ENCODE measurements around the gene CSNK2A1.
"Not testable (repeated sequence)": the region's sequence is repeated elsewhere in the genome, so short reads cannot be mapped to it uniquely, and the experiment has no call there.

The CSNK2A1 gene

GRCh38 chr20:533526-533925 is 10.1 kb downstream of the CSNK2A1 start:
- peaks cover 34% of the 10 kb centered on the region for H3K4me1 Mint-ChIP-seq
- no peaks in the 10 kb centered on the region for H3K27me3 Mint-ChIP-seq
- CTCF ChIA-PET = no interaction called here
- H3K36me3 Mint-ChIP-seq = peaks cover 44% of the 10 kb centered on the region
- no peak for DNase-seq
- H3K9me3 Mint-ChIP-seq = peaks cover 2% of the 10 kb centered on the region
- no peak overlapping the region for H3K4me3 Mint-ChIP-seq
- no peak overlapping the region for H3K27ac Mint-ChIP-seq

- Mint-ChIP-seq H3K27ac (no peak overlapping the region), H3K4me3 (no peak overlapping the region), H3K36me3 (peaks cover 48% of the 10 kb centered on the region), H3K4me1 (peaks cover 26% of the 10 kb centered on the region), H3K27me3 (no peaks in the 10 kb centered on the region), H3K9me3 (peaks cover 9% of the 10 kb centered on the region)
- no peak for DNase-seq
- CTCF ChIA-PET = no interaction called here
Observed at GRCh38 chr20:532530-532929, 11.1 kb downstream of the CSNK2A1 start.

DNA sequence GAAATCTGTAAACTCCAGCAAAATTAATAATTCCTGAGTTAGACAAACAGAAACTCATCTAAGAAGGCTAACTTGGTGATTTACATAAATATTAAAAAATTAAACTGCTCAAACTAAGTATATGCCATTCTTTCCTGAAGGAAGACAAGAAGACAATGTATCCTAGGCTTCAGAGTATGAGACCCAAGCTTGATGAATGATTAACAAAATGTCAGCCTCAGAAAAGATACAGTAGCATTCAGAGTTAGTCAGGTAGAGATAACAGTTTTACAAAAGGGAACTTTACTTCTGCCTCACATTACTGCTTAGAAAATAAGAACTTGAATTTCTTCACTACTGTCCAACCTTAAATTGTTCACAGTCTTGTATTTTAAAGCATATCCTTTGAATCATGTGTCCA is 12.0 kb downstream of the CSNK2A1 start:
- CTCF ChIA-PET = no interaction called here
- Mint-ChIP-seq H3K27ac (no peak overlapping the region), H3K9me3 (peaks cover 18% of the 10 kb centered on the region), H3K36me3 (peaks cover 54% of the 10 kb centered on the region), H3K4me1 (peaks cover 21% of the 10 kb centered on the region), H3K4me3 (no peak overlapping the region), H3K27me3 (no peaks in the 10 kb centered on the region)
- no peak for DNase-seq

GRCh38 chr20:530321-530720 is 13.3 kb downstream of the CSNK2A1 start:
- CTCF ChIA-PET = no interaction called here
- Mint-ChIP-seq H3K36me3 (peaks cover 61% of the 10 kb centered on the region), H3K4me3 (no peak overlapping the region), H3K4me1 (peaks cover 11% of the 10 kb centered on the region), H3K27ac (no peak overlapping the region), H3K9me3 (peaks cover 20% of the 10 kb centered on the region), H3K27me3 (no peaks in the 10 kb centered on the region)
- no peak for DNase-seq

- Mint-ChIP-seq H3K4me3 (no peak overlapping the region), H3K27ac (no peak overlapping the region), H3K27me3 (no peaks in the 10 kb centered on the region), H3K4me1 (peaks cover 4% of the 10 kb centered on the region), H3K9me3 (peaks cover 20% of the 10 kb centered on the region), H3K36me3 (peaks cover 60% of the 10 kb centered on the region)
- no peak for DNase-seq
- CTCF ChIA-PET = no interaction called here
Observed at GRCh38 chr20:528923-529604, 14.5 kb downstream of the CSNK2A1 start.

GRCh38 chr20:527571-527886 is 16.1 kb downstream of the CSNK2A1 start:
- Mint-ChIP-seq H3K9me3 (peaks cover 20% of the 10 kb centered on the region), H3K4me3 (no peak overlapping the region), H3K27me3 (no peaks in the 10 kb centered on the region), H3K36me3 (peaks cover 64% of the 10 kb centered on the region), H3K4me1 (peaks cover 3% of the 10 kb centered on the region), H3K27ac (no peak overlapping the region)
- CTCF ChIA-PET = no interaction called here
- DNase-seq = no peak

DNA sequence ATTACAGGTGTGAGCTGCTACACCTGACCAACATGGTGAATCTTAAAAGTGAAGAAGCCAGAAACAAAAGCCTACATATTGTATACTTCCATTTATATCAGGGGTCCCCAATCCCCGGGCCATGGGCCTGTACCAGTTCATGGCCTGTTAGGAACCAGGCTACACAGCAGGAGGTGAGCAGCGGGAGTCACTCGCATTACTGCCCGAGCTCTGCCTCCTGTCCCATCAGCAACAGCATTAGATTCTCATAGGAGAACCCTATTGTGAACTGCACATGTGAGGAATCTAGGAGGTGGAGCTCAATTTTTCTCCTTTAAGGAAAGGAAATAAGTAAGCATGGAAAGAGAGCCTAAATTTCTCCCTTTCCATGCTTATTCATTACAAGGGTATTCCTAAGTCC is 21.7 kb downstream of the CSNK2A1 start:
- H3K27ac Mint-ChIP-seq = no peak overlapping the region
- H3K9me3 Mint-ChIP-seq = peaks cover 27% of the 10 kb centered on the region
- no peak overlapping the region for H3K4me3 Mint-ChIP-seq
- peaks cover under 1% of the 10 kb centered on the region for H3K4me1 Mint-ChIP-seq
- peaks cover 62% of the 10 kb centered on the region for H3K36me3 Mint-ChIP-seq
- no peak for DNase-seq
- no peaks in the 10 kb centered on the region for H3K27me3 Mint-ChIP-seq
- CTCF ChIA-PET = no interaction called here

DNA sequence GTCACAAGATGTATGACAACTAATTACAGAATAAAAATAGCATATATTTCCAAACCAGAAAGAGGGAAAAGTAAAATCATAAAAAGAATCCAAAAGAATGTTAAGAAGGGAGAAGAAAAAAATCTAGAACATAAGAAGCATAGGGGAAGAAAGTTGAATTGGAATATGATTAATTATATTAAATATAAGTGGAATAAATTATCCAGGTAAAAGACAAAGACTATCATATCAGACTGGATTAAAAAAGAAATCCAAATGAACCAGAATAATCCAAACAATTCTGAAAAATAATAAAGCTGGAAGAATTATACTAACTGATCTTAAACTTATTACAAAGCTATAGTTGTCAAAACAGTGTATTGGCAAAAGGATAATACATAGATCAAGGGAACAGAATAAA is 23.6 kb downstream of the CSNK2A1 start:
- H3K36me3 Mint-ChIP-seq = peaks cover 60% of the 10 kb centered on the region
- peaks cover 6% of the 10 kb centered on the region for H3K4me1 Mint-ChIP-seq
- H3K9me3 Mint-ChIP-seq = peaks cover 23% of the 10 kb centered on the region
- CTCF ChIA-PET = no interaction called here
- no peaks in the 10 kb centered on the region for H3K27me3 Mint-ChIP-seq
- no peak for DNase-seq
- H3K4me3 Mint-ChIP-seq = no peak overlapping the region
- H3K27ac Mint-ChIP-seq = no peak overlapping the region

DNA sequence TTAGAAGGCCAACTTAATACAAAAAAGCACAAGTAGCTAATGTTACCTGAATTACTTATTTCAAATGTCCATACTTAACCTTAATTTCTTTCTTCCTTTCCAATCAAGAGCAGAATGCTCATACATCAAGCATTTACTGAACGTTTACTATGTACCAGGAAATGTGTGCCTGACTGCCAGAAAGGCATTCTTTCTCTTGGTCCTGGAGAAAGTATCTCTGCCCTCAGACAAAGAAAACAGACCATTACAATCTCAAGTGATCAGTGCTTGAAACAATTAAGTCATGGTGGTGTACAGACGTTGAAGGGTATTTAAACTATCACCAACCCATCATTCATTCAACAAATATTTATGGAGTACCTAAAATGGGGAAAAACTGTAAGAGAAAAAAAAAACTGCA is 26.4 kb downstream of the CSNK2A1 start:
- Mint-ChIP-seq H3K4me1 (peaks cover 6% of the 10 kb centered on the region), H3K36me3 (peaks cover 53% of the 10 kb centered on the region), H3K27ac (no peak overlapping the region), H3K9me3 (peaks cover 23% of the 10 kb centered on the region), H3K27me3 (no peaks in the 10 kb centered on the region), H3K4me3 (no peak overlapping the region)
- DNase-seq = no peak
- CTCF ChIA-PET = no interaction called here

- DNase-seq = no peak
- peaks cover 49% of the 10 kb centered on the region for H3K36me3 Mint-ChIP-seq
- H3K27me3 Mint-ChIP-seq = no peaks in the 10 kb centered on the region
- peaks cover 7% of the 10 kb centered on the region for H3K4me1 Mint-ChIP-seq
- peaks cover 23% of the 10 kb centered on the region for H3K9me3 Mint-ChIP-seq
- H3K4me3 Mint-ChIP-seq = no peak overlapping the region
- CTCF ChIA-PET = no interaction called here
- H3K27ac Mint-ChIP-seq = no peak overlapping the region
Observed at GRCh38 chr20:516799-517198, 26.8 kb downstream of the CSNK2A1 start.

GRCh38 chr20:515696-516095 is 27.9 kb downstream of the CSNK2A1 start:
- no peak for DNase-seq
- H3K4me3 Mint-ChIP-seq = no peak overlapping the region
- H3K27me3 Mint-ChIP-seq = no peaks in the 10 kb centered on the region
- peaks cover 9% of the 10 kb centered on the region for H3K4me1 Mint-ChIP-seq
- peaks cover 15% of the 10 kb centered on the region for H3K9me3 Mint-ChIP-seq
- peaks cover 39% of the 10 kb centered on the region for H3K36me3 Mint-ChIP-seq
- no peak overlapping the region for H3K27ac Mint-ChIP-seq
- CTCF ChIA-PET = no interaction called here

DNA sequence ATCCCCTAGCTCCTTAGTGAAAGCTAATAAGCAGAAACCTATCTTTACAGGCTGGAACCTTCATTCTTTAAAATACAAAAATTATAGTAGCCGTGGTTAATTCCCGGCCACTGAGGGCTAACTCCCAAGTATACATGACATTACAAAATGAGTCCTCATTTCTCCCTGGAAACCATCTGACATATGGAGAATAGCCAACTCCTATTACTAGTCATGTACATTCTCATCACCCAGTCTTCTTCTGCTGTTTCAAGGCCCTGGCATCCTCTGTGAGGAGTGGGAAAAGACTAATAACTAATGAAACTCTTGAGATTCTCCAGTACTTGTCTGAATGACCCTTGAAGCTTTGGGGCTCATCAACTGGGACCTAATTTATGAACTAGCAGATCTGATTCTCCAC is 30.2 kb downstream of the CSNK2A1 start:
- Mint-ChIP-seq H3K4me3 (no peak overlapping the region), H3K4me1 (peaks cover 20% of the 10 kb centered on the region), H3K27ac (no peak overlapping the region), H3K36me3 (peaks cover 24% of the 10 kb centered on the region), H3K27me3 (no peaks in the 10 kb centered on the region), H3K9me3 (no peaks in the 10 kb centered on the region)
- CTCF ChIA-PET = interaction anchor here (0.7 to 0.8 kb wide), 2 partner anchors 21 to 56 kb away, joined by 3 read pairs; no protein-coding TSS in a partner anchor
- no peak for DNase-seq

DNA sequence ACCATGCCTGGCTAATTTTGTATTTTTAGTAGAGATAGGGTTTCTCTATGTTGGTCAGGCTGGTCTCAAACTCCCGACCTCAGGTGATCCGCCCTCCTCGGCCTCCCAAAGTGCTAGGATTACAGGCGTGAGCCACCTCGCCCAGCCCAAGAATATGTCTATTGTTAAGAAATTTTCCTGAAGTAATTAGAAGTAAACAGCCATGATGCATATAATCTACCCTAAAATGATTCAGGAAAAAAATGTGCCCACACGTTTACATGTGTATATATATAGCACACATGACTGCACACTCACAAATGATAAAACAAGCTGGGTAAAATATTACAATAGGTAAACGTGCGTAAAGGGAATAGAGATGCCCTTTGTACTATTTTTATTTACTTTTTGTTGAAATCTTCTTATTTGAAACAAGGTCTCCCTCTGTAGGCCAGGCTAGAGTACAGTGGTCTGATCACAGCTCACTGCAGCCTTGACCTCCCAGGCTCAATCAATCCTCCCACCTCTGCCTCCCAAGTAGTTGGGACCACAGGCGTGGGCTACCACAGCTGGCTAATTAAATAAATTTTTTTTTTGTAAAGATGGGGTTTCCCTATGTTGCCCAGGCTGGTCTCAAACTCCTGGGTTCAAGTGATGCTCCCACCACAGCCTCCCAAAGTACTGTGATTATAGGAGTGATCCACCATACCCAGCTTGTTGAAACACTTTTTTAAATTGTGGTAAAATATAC is 33.1 kb downstream of the CSNK2A1 start:
- Mint-ChIP-seq H3K4me1 (peaks cover 13% of the 10 kb centered on the region), H3K27ac (peak overlapping the region; percentile 42), H3K36me3 (peaks cover 34% of the 10 kb centered on the region)
- H3K27me3 Mint-ChIP-seq, DNase-seq, H3K9me3 Mint-ChIP-seq, H3K4me3 Mint-ChIP-seq: not testable (repeated sequence)
- CTCF ChIA-PET = interaction anchor here (0.6 to 1.4 kb wide), 2 partner anchors 20 to 103 kb away, joined by 4 read pairs; no protein-coding TSS in a partner anchor

GRCh38 chr20:508364-508787 is 35.2 kb downstream of the CSNK2A1 start:
- H3K27me3 Mint-ChIP-seq, H3K9me3 Mint-ChIP-seq, CTCF ChIA-PET, H3K4me3 Mint-ChIP-seq, H3K27ac Mint-ChIP-seq, DNase-seq: not testable (repeated sequence)
- Mint-ChIP-seq H3K4me1 (peaks cover 13% of the 10 kb centered on the region), H3K36me3 (peaks cover 31% of the 10 kb centered on the region)

DNA sequence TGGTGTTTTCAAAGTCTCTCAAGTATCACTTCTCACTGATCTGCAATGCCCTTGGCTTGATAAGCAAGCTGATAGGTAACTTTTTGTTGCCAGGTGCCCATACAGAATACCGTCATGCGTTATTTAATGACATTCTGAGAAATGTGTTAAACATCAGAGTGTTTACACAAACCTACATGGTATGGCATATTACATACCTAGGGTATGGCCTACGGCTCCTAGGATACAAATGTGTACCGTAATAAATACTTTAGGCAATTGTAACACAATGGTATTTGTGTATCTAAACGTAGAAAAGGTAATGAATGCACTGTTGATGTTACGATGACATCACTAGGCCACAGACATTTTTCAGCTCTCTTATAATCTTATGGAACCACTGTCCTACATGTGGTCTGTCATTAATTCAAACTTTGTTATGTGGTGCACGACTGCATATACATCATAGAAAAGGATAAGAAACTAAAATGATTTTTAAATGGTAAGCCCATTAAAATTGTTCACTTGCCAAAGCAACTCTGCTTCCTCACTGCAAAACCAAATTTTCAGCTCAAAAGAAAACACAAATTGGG is 35.7 kb downstream of the CSNK2A1 start:
- Mint-ChIP-seq H3K27ac (no peak overlapping the region), H3K9me3 (no peaks in the 10 kb centered on the region)
- CTCF ChIA-PET = no interaction called here

More for the DNA sequence above, 35.7 kb downstream of the CSNK2A1 start:
- H3K27me3 Mint-ChIP-seq = no peaks in the 10 kb centered on the region
- H3K4me1 Mint-ChIP-seq = peaks cover 13% of the 10 kb centered on the region
- DNase-seq = no peak
- H3K36me3 Mint-ChIP-seq = peaks cover 36% of the 10 kb centered on the region
- H3K4me3 Mint-ChIP-seq = no peak overlapping the region
